ENCODE results near the gene FOXD4L5.
"Not testable (repeated sequence)": the region's sequence is repeated elsewhere in the genome, so short reads cannot be mapped to it uniquely, and the experiment has no call there.

FOXD4L5 gene

GRCh38 chr9:65285109-65285508 is at the start of gene FOXD4L5:
FOXD4L5 (minus strand) TSS chr9:65285209; CDS start chr9:65284377, 832 bp downstream.
- H3K4me3 Mint-ChIP-seq, H3K4me1 Mint-ChIP-seq, H3K36me3 Mint-ChIP-seq, H3K27ac Mint-ChIP-seq, H3K9me3 Mint-ChIP-seq, H3K27me3 Mint-ChIP-seq: not testable (repeated sequence)

DNA sequence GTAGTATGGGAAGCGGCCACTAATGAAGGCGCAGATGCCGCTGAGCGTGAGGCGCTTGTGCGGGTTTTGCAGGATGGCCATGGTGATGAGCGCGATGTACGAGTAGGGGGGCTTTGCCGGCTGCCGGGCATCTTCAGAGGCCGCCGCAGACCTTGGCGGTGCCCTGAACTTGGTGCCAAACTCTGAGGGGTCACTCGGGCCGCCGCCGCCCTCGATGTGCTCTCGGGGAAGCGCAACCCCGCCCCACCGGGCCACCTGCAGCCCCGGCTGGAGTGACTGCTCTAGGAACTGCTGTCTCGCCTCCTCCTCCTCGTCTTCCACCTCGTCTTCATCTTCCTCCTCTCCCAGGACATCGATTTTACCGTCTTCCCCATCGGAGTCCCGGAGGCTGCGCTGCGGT is 1.1 kb downstream of the FOXD4L5 start:
- not testable (repeated sequence) for H3K27me3 Mint-ChIP-seq, H3K36me3 Mint-ChIP-seq, H3K4me1 Mint-ChIP-seq, H3K9me3 Mint-ChIP-seq, H3K27ac Mint-ChIP-seq, H3K4me3 Mint-ChIP-seq

- H3K27me3 Mint-ChIP-seq, H3K9me3 Mint-ChIP-seq, H3K4me3 Mint-ChIP-seq, H3K27ac Mint-ChIP-seq, H3K4me1 Mint-ChIP-seq, H3K36me3 Mint-ChIP-seq: not testable (repeated sequence)
Measured at GRCh38 chr9:65282976-65283375, 2.0 kb downstream of the FOXD4L5 start.

All from activated naive CD4-positive, alpha-beta T cell treated with anti-CD3 and anti-CD28 coated beads, Interleukin-2, amount 50 U/mL, for 24 hours (primary cell).